Measurements from ENCODE around the gene TMEM131L. TPM values are rescaled to one million over a fixed set of nuclear protein-coding genes. Genes with fewer than 3 reads are reported as not detected.
A peak's percentile ranks its signal among the peaks of the same experiment; 100 is the strongest.
"Not testable (repeated sequence)": the region's sequence is repeated elsewhere in the genome, so short reads cannot be mapped to it uniquely, and the experiment has no call there.

Gene TMEM131L
- total RNA-seq: 28.1 and 29.7 TPM in 2 replicates

- H3K27me3 Mint-ChIP-seq (ENCODE audit: low read depth): no peaks in the 10 kb centered on the region
- intact Hi-C loops (cut with micrococcal nuclease): loop anchor here (1.0 to 2.0 kb wide), 4 partner anchors 33 to 122 kb away; partner anchors contain the start of gene MND1
- peak within 1 kb of the TSS; percentile 82 for H3K27ac Mint-ChIP-seq
- no peaks in the 10 kb centered on the region for H3K9me3 Mint-ChIP-seq
- peaks cover 53% of the 10 kb centered on the region for H3K4me1 Mint-ChIP-seq (ENCODE audit: low read depth)
- DNase-seq (ENCODE audit: low spot score): peak; percentile 66
- H3K36me3 Mint-ChIP-seq (ENCODE audit: low read depth): peaks cover 22% of the 10 kb centered on the region
- H3K4me3 Mint-ChIP-seq (ENCODE audit: low read depth): peak within 1 kb of the TSS; percentile 82
Measured at GRCh38 chr4:153466081-153466948, at the start of gene TMEM131L. Gene TMEM131L (plus strand): TSS chr4:153466360. CDS start chr4:153466398, 38 bp downstream.

DNA sequence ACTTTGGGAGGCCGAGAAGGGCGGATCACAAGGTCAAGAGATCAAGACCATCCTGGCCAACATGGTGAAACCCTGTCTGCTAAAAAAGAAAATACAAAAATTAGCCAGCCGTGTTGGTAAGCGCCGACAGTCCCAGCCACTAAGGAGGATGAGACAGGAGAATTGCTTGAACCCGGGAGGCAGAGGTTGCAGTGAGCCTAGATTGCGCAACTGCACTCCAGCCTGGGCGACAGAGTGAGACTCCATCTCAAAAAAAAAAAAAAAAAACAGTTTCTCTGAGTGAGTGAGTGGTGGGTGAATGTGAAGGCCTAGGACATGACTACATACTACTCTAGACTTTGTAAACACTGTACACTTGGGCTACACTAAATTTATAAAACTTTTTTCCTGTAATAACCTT lies 49.7 kb upstream of the TMEM131L start:
- H3K4me3 Mint-ChIP-seq (ENCODE audit: low read depth); H3K27ac Mint-ChIP-seq; H3K9me3 Mint-ChIP-seq; H3K27me3 Mint-ChIP-seq (ENCODE audit: low read depth); DNase-seq (ENCODE audit: low spot score); intact Hi-C loops (cut with micrococcal nuclease): not testable (repeated sequence)
- H3K4me1 Mint-ChIP-seq (ENCODE audit: low read depth): peaks cover 31% of the 10 kb centered on the region
- peaks cover 11% of the 10 kb centered on the region for H3K36me3 Mint-ChIP-seq (ENCODE audit: low read depth)

- intact Hi-C loops (cut with micrococcal nuclease): no loop called here
- no peak overlapping the region for H3K27ac Mint-ChIP-seq
- H3K27me3 Mint-ChIP-seq (ENCODE audit: low read depth): no peaks in the 10 kb centered on the region
- no peaks in the 10 kb centered on the region for H3K9me3 Mint-ChIP-seq
- peaks cover 7% of the 10 kb centered on the region for H3K36me3 Mint-ChIP-seq (ENCODE audit: low read depth)
- DNase-seq (ENCODE audit: low spot score): no peak
- peaks cover 38% of the 10 kb centered on the region for H3K4me1 Mint-ChIP-seq (ENCODE audit: low read depth)
- no peak overlapping the region for H3K4me3 Mint-ChIP-seq (ENCODE audit: low read depth)
Measured at GRCh38 chr4:153418121-153418520, 48.0 kb upstream of the TMEM131L start.

DNA sequence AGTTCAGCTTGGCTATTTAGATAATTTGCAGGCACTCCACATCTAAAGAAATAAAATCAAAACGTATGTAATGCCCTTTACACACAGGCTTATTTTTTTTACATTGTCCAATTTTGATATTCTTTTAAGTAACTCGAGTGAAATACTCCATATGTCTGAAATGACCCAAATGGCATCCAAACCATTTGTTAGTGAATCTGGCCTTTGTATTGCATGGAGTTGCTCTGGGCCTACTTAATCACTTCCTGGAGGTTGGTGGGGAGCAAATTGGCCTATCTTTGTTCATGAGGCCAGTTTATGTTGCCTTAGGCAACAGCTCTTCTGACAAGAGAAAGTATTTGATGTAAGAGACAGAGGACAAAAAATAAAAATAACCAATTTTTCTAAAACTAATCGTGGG lies 47.6 kb upstream of the TMEM131L start:
- peak overlapping the region; percentile 18 for H3K27ac Mint-ChIP-seq

DNA sequence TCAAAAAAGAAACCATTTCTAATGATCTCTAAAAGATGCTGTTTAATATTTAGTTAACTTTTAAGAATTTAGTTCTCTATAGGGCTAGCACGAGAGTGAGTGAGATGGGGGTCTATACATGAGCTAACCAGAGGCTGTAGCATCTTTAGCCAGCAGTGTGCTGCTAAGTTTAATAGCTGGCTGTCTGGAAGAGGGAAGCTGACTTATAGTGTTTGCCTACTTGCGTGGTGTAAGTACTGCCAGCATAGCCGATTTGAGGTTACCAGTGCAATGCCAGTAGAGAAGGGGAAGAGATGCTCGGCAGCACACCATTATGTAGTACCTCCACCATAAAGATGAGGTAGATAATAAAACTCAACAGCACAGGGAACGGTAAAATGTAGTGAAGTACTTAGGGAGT lies 47.1 kb upstream of the TMEM131L start:
- Mint-ChIP-seq H3K27me3 (ENCODE audit: low read depth) (no peaks in the 10 kb centered on the region), H3K4me3 (ENCODE audit: low read depth) (no peak overlapping the region), H3K36me3 (ENCODE audit: low read depth) (peaks cover 2% of the 10 kb centered on the region), H3K27ac (no peak overlapping the region), H3K4me1 (ENCODE audit: low read depth) (peaks cover 38% of the 10 kb centered on the region), H3K9me3 (no peaks in the 10 kb centered on the region)
- intact Hi-C loops (cut with micrococcal nuclease): no loop called here
- DNase-seq (ENCODE audit: low spot score): no peak

More for the DNA sequence above, 47.6 kb upstream of the TMEM131L start:
- DNase-seq (ENCODE audit: low spot score): no peak
- H3K9me3 Mint-ChIP-seq: no peaks in the 10 kb centered on the region
- H3K27me3 Mint-ChIP-seq (ENCODE audit: low read depth): no peaks in the 10 kb centered on the region
- intact Hi-C loops (cut with micrococcal nuclease): no loop called here
- peaks cover 5% of the 10 kb centered on the region for H3K36me3 Mint-ChIP-seq (ENCODE audit: low read depth)
- H3K4me1 Mint-ChIP-seq (ENCODE audit: low read depth): peaks cover 38% of the 10 kb centered on the region
- no peak overlapping the region for H3K4me3 Mint-ChIP-seq (ENCODE audit: low read depth)

GRCh38 chr4:153419673-153420278 lies 46.4 kb upstream of the TMEM131L start:
- Mint-ChIP-seq H3K27ac (no peak overlapping the region), H3K36me3 (ENCODE audit: low read depth) (peaks cover 2% of the 10 kb centered on the region), H3K4me1 (ENCODE audit: low read depth) (peaks cover 39% of the 10 kb centered on the region), H3K4me3 (ENCODE audit: low read depth) (no peak overlapping the region), H3K9me3 (no peaks in the 10 kb centered on the region), H3K27me3 (ENCODE audit: low read depth) (no peaks in the 10 kb centered on the region)
- no peak for DNase-seq (ENCODE audit: low spot score)
- intact Hi-C loops (cut with micrococcal nuclease): no loop called here

GRCh38 chr4:153420361-153420760 lies 45.8 kb upstream of the TMEM131L start:
- peaks cover 2% of the 10 kb centered on the region for H3K36me3 Mint-ChIP-seq (ENCODE audit: low read depth)
- H3K9me3 Mint-ChIP-seq: no peaks in the 10 kb centered on the region
- intact Hi-C loops (cut with micrococcal nuclease): no loop called here

DNA sequence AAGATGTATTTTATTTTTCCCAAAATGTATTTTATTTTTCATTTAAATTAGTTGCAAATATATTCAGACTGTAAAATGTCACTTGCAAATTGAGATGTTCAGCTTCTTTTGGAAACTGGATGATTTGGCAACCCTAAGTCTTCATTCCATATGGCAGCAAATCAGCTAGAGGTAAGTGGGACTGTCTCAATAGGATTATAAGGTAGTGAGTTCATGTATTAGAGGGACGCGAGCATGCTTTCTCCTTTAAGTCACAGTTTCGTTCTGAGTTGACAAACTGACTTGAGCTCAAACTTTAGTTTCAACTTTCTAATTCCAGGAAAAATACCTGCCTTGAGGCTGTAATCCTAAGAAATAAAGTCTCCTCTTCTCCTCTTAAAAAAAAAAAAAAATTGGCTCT lies 44.2 kb upstream of the TMEM131L start:
- intact Hi-C loops (cut with micrococcal nuclease): loop anchor here (1.0 kb wide), 2 partner anchors 11 to 152 kb away; no protein-coding TSS in a partner anchor
- no peak overlapping the region for H3K4me3 Mint-ChIP-seq (ENCODE audit: low read depth)
- no peaks in the 10 kb centered on the region for H3K27me3 Mint-ChIP-seq (ENCODE audit: low read depth)
- H3K9me3 Mint-ChIP-seq: no peaks in the 10 kb centered on the region
- no peak for DNase-seq (ENCODE audit: low spot score)
- peaks cover 47% of the 10 kb centered on the region for H3K4me1 Mint-ChIP-seq (ENCODE audit: low read depth)
- H3K36me3 Mint-ChIP-seq (ENCODE audit: low read depth): no peaks in the 10 kb centered on the region
- H3K27ac Mint-ChIP-seq: no peak overlapping the region

More at GRCh38 chr4:153420361-153420760, 45.8 kb upstream of the TMEM131L start:
- DNase-seq (ENCODE audit: low spot score): no peak
- H3K27me3 Mint-ChIP-seq (ENCODE audit: low read depth): no peaks in the 10 kb centered on the region
- H3K4me1 Mint-ChIP-seq (ENCODE audit: low read depth): peaks cover 39% of the 10 kb centered on the region
- no peak overlapping the region for H3K27ac Mint-ChIP-seq
- no peak overlapping the region for H3K4me3 Mint-ChIP-seq (ENCODE audit: low read depth)

DNA sequence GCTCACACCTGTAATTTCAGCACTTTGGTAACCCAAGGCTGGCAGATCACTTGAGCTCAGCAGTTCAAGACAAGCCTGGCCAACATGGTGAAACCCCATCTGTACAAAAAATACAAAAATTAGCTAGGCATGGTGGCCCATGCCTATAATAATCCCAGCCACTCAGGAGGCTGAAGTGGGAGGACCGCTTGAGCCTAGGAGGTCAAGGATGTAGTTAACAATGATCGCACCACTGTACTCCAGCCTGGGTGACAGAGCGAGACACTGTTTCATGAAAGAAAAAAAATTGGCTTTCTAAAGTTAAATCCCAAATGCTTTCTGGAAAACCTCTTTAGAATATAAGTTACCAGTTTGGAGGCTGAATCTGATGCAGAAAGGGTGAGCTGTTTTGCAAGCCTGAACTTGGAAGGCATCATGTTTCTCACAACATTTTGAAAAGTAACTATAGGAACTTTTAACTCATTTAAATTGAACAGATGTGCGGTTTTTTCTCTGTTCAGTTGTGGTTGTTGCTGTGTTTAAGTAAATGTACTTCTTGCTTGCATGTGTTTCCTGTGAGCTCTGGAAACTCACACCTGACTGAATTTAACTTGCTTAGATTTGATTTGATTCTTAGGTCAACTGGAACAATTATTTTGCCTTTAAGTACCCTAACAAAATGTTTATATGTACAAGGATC lies 39.8 kb upstream of the TMEM131L start:
- H3K4me1 Mint-ChIP-seq (ENCODE audit: low read depth): peaks cover 57% of the 10 kb centered on the region
- DNase-seq (ENCODE audit: low spot score): no peak
- no peaks in the 10 kb centered on the region for H3K9me3 Mint-ChIP-seq
- intact Hi-C loops (cut with micrococcal nuclease): no loop called here
- H3K27me3 Mint-ChIP-seq (ENCODE audit: low read depth): no peaks in the 10 kb centered on the region
- H3K27ac Mint-ChIP-seq: no peak overlapping the region
- H3K36me3 Mint-ChIP-seq (ENCODE audit: low read depth): peaks cover 3% of the 10 kb centered on the region
- H3K4me3 Mint-ChIP-seq (ENCODE audit: low read depth): no peak overlapping the region

- Mint-ChIP-seq H3K4me3 (ENCODE audit: low read depth) (no peak overlapping the region), H3K36me3 (ENCODE audit: low read depth) (peaks cover 3% of the 10 kb centered on the region), H3K9me3 (no peaks in the 10 kb centered on the region), H3K27ac (peak overlapping the region; percentile 58), H3K27me3 (ENCODE audit: low read depth) (no peaks in the 10 kb centered on the region), H3K4me1 (ENCODE audit: low read depth) (peaks cover 52% of the 10 kb centered on the region)
- DNase-seq (ENCODE audit: low spot score): no peak
- intact Hi-C loops (cut with micrococcal nuclease): no loop called here
Measured at GRCh38 chr4:153427363-153428071, 38.6 kb upstream of the TMEM131L start.

GRCh38 chr4:153428941-153429475 lies 37.2 kb upstream of the TMEM131L start:
- H3K9me3 Mint-ChIP-seq: no peaks in the 10 kb centered on the region

More at GRCh38 chr4:153428941-153429475, 37.2 kb upstream of the TMEM131L start:
- Mint-ChIP-seq H3K4me1 (ENCODE audit: low read depth) (peaks cover 60% of the 10 kb centered on the region), H3K36me3 (ENCODE audit: low read depth) (peaks cover 3% of the 10 kb centered on the region), H3K27me3 (ENCODE audit: low read depth) (no peaks in the 10 kb centered on the region), H3K4me3 (ENCODE audit: low read depth) (no peak overlapping the region), H3K27ac (no peak overlapping the region)
- intact Hi-C loops (cut with micrococcal nuclease): no loop called here
- DNase-seq (ENCODE audit: low spot score): no peak
